ENCODE measurements around the gene ASB15.

ASB15 gene

DNA sequence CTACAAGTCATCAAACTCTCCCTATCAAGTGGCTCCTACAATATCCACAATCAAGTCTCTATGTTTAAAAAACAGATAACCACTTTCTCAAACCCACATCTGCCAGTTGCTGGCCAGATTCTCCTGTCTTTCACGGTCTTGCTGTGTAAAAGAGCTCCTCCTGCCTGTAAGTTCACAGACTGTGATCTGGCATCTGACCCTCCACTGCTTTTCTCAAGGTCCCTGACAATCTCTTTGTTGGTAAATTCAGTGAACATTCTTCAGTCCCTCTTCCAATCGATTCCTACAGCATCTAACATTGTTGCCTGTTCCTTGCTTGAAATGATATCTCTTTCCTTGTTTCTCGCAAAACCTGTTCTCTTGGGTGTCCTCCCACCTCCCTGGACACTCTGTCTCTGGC, 35.6 kb downstream of the ASB15 start:
- DNase-seq (ENCODE audit: low read depth) = no peak

DNA sequence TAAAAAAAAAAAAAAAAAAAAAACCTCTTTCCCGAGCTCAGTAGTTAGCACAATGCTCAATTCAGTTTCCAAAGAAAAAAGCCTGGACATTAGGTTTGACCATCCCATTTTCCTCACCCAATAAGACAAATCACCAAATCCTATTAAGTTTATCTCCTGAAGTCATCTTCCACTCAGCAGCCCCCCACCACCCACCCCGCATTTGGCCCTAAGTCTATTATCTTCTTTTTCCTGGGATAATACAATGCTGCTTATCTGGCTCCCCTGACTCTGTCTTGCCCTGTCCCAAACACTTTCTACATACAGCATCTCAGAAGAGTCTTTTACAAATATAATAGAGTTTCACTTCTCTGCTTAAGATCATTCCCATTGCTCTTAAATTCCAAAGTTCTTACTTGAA, 36.3 kb downstream of the ASB15 start:
- no peak for DNase-seq (ENCODE audit: low read depth)

DNA sequence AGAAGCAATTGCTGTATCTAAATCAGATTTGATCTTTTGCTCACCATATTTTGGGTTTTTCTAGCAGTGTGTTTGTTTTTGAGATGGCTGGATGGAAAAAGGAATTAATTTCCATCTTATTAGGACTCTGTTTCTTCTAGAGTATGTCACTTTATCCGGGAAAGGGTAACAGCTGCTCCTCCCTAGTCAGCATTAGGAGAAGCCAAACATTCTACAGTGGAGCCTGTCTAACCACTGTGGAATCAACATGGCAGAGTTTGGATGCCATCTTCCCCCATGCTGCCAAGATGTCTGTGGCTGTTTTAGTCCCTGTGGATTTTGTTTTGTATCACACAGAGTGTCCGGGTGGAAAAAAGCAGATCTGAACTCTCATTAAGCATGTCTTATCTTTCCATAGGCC, 38.0 kb downstream of the ASB15 start:
- no peak for DNase-seq (ENCODE audit: low read depth)

DNA sequence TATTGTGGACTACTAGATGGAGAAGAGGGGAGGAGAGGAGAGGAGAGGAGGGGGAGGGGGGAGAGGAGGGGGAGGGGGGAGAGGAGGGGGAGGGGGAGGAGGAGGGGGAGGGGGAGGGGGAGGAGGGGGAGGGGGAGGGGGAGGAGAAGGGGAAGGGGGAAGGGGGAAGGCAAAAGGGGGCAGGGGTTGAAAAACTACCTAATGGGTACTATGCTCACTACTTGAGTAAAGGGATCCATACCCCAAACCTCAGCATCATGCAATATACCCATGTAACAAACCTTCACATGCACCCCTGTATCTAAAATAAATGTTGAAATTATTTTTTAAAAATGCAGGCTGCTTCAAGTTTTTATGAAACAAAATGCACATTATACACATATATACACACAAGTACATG, 39.0 kb downstream of the ASB15 start:
- no peak for DNase-seq (ENCODE audit: low read depth)

DNA sequence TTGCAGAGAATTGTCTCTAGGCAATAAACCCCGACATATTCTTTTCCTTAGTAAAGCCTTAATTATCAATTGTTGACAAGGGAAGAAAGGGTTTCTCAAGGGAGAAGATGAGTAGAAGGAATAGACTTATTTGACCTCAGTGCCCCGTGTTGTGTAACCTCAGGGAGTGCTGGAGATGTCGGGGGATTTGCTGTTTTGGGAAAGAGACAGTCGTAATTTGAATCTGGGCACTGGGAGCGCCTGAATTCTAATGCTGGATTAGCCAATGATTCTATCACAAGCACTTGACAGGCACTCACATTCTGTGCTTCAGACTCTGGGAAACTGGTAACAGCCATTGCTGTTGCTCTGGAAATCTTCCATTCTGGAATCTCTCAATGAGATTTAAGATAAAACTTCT, 40.3 kb downstream of the ASB15 start:
- DNase-seq (ENCODE audit: low read depth) = no peak

DNA sequence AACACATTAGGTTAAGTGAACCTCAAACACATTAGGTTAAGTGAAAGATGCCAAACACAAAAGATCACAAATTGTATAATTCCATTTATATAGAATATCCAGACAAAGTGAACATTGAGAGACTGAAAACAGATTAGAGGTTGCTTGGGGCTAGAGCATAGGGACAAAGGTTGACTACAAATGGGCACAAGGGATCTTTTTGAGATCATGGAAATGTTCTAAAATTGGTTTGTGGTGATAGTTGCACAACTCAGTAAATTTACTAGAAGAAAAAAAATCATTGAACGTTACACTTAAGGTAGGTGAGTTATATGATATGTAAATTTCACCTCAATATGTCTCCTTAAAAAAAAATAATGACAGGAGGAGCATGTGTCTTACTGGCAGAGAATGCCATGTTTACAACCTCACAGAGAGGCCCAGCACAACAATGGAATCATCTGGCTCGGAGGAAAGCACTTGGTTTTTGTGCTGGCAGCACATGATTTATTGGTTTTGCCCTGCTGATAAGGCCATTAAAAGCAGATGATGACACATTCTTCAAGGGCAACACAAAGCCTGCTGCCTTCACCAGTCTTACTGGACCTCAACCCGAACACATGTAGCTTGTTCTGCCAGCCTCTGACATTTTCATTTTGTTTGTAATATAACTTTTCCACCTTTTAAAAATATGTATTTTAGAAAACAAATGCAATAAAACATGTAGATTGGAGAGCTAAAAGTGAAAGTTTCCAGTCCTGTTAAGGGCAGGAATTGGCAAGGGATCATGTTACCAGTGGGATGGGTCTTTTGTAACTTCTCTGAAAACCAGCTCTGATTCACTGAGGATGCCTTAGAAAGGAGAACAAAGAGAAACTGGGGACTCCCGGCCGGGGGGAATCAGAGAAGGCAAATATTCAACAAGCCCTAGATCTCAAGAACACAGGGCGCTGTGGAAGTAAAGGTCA, 42.1 kb downstream of the ASB15 start:
- no peak for DNase-seq (ENCODE audit: low read depth)

DNA sequence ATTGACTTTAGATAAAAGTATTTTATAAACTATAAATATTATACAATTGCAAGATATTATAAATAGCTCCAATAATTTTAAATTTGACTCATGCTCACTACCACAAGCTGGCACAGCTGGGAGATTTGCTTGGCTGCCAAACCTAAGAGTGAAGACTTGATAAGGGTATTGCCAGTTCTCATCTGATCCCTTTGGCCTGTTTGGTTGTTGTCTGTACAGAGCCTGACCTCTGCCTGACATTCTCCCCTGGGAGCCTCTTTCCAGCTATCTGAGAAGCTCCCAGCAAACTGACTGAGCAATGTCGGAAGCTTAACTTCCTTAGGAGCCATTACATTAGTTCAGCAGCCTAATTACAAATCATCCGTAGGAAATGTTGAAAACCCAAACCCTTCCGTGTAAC, 43.9 kb downstream of the ASB15 start:
- no peak for DNase-seq (ENCODE audit: low read depth)

DNA sequence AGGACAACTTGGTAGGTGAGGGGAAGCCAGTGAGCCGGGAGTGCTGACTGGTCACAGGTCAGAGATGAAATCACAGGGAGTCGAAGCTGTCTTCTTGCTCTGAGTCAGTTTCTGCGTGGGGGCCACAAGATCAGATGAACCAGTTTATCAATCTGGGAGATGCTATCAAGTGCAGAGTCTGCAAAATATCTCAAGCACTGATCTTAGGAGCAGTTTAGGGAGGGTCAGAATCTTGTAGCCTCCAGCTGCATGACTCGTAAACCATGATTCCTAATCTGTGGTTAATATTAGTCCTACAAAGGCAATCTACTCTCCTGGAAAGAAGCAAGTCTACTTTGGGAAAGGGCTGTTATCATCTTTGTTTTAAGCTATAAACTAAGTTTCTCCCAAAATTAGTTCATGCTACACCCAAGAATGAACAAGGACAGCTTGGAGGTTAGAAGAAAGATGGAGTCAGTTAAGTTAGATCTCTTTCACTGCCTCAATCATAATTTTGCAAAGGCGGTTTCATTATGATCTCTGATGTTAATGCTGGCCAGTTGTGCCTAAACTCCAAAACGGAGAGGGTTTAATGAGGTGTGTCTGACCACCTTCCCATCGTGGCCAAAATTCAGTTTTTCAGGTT, 45.6 kb downstream of the ASB15 start:
- no peak for DNase-seq (ENCODE audit: low read depth)

DNA sequence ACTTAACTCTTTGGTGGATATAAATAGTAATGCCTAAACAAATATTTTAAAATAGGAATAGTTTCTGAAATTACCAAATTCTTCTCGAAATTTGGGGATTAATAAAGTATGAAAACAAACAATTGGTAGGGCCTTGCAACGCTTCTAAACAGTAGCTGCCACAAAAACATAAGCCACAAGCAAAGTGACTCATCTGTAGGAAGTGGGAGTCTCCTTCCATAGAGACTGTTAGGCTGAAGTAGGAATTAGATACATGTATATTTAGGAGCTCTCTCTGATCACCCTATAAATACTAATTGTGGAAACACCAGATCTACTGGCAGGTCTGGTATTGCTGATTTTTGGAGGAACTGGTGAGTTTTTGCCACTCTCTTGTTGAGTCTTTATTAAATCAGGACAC, 48.3 kb downstream of the ASB15 start:
- no peak for DNase-seq (ENCODE audit: low read depth)

DNA sequence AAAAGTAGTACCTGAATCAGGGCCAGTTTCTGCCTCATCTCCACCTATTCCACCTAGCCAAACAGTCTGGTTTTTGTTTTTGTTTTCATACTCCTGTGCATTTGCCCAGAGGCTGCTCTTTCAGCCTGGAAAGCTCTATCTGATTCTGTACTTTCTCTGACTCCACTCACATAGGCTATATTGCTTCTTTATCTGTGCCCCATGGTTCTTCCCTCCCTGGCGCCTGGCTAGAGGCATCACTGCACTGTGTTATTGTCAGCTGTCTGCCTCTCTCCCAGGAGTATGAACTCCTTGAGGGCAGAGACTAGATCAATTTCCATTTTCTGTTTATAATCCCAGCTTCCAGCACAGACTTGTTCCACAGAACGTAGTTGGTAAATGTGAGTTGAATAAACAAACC, 49.0 kb downstream of the ASB15 start:
- no peak for DNase-seq (ENCODE audit: low read depth)

DNA sequence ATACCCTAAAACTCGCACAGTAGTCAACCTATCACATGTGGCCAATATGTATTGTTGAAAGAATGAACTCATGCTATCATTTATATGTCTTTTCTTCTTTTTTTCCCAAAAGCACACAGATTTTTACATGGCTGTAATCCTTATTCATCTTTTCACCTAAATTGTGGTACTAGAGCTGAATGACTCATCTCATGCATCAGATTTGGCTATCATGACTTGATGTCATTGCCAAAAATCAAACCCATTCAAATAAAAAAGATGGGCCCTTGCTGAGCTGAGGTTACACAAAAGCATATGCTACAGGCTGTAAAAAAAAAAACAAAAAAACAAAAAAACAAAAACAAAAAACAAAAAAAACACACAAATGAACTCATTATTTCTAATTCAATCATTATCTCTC, 50.8 kb downstream of the ASB15 start:
- no peak for DNase-seq (ENCODE audit: low read depth)

DNA sequence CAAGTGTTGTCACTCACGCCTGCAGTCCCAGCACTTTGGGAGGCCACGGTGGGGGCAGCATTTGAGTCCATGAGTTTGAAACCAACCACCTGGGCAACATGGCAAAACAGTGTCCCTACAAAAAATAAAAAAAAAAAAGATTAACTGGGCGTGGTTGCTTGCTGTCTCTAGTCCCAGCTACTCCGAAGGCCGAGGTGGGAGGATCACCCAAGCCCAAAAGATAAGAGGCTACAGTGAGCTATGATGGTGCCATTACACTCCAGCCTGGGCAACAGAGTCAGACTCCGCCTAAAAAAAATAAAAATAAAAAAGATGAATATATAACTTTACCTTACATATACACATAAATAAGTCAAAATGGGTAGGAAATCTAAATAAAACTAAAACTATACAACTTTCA, 51.5 kb downstream of the ASB15 start:
- DNase-seq (ENCODE audit: low read depth) = no peak

DNA sequence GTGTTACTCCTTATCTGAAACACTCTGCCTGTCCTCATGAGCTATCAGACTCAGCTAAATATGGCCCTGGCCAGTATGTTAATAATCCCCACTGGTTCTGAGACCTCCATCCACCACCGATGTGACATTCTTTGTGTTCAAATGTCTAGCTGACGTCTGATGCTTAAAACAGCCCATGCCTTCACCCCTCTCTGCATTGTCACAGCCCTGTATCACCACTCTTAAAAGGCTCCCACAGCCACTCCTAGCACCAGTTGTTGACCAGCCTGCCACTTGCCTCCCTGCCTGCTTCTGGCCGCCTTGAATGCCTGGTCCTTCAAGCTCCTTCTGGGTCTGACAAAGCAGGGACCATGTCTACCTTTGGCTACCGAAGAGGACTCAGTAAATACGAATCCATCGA, 54.0 kb downstream of the ASB15 start, which contains the start of gene LMOD2:
LMOD2 (plus strand) TSS at position 253 of the 400 bp plus-strand sequence; CDS start at position 351, 98 bp downstream.
- no peak for DNase-seq (ENCODE audit: low read depth)

DNA sequence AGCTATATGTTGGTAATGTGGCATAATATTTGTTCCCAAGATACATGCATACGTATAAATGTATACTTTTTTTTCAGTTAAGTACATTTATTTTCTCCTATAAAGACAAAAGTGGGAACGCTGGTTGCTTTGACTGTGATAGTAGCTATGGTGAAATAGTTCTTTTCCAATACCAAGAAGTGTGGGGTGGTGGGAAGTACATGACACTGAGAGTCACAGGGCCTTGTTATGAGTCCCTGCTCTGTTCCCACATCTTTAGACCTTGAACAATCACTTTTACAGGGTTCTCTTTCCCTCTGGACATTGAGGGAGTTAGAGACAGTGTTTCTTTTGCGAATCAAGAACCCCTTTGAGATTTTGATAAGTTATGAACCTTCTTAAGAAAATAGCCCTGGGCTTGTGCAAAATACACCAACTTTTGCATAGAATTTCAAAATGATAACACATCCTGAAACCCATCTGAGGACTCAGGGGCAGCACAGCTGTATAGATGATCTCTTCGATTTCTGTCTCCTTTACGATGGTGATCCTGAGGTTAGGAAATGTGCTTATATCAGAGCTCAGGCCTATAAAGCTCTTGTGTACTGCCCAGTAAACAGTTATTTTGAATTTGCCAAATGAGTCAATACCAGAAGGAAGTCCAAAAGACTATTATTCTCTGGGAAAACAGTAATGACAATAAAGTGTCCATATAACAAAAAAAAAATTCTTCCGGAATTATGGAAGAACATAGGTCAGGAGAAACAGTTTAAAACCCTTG, 55.1 kb downstream of the ASB15 start:
- DNase-seq (ENCODE audit: low read depth) = no peak

DNA sequence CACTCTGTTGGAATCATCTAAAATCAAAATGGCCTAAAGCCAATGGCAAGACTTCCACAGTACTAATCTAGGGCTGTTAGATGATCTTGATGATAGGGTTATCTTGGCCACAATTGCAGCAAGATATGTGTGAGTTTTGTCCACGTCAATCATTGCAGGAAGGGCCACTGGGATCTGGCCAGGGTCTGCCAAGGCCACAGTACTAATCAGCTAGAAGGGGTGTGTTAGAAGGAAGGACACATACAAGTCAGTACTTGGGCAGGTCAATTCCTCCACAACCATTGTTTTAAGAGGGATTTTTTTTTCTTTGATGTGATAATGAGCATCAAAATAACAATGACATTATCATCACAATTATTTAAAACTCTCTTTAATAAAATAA, 55.7 kb downstream of the ASB15 start:
- DNase-seq (ENCODE audit: low read depth) = no peak

DNA sequence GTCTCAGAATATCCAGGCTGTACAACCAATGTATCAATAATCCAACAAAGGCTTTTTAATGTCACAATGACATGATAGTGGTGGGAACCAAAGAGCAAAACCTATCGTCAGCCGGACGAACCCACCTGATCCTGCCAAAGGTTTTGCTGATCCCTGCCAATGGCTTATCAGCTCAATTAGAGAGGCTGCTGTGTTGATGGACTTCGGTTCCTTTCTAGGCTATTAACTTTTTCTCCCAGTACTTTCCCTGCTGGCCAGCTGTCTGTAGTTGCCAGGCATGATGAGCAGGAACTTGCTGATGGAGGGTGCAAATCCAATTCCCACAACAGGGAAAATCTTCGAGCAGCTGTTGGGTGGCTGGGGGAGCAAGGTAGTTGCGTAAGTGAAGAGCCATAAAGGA, 56.4 kb downstream of the ASB15 start:
- no peak for DNase-seq (ENCODE audit: low read depth)

DNA sequence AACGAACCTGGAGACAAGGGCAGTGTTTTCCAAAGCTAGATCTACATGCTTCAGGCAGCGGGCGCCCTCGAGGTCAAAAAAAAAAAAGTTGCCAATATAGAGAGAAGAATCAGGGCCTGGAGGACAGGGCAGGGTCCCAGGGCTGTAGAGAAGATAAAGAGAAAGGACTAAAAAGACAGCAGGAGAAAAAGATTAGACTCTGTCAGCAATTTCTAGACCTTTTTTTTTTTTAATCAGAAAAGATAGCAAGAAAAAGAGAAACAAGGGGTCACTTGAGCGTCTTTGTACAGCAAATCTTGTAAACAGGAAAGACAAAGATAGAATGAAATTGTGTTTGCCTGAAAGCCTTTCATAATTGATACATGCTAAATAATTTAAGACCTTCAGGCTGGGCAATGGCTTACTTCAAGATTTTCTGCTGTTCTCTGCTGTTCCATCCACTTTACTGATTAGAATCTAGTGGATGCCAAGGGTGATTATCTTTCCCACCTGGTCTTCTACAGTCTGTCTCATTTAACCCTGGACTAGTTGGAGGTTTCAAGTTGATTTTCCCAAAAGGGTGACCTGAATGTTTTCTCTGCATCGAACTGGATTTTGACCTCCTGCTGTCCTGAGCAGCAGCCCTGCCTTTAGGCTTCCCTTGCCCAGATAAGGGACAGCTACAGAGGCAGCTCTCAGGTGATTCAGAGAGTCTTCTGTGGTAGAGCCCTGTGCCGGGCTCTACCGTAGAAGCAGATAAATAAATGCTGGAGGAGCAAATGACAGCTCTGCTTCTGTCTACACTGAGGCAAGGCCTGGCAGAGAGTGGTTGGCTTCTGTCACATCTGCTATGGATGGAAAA, 59.1 kb downstream of the ASB15 start:
- DNase-seq (ENCODE audit: low read depth) = no peak

DNA sequence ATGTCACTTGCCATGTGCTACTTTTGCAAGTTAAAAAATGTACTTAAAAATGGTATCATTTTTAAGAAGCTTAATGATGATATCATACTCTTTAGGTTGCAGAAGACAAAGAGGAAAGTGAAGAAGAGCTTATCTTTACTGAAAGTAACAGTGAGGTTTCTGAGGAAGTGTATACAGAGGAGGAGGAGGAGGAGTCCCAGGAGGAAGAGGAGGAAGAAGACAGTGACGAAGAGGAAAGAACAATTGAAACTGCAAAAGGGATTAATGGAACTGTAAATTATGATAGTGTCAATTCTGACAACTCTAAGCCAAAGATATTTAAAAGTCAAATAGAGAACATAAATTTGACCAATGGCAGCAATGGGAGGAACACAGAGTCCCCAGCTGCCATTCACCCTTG, 60.1 kb downstream of the ASB15 start:
- DNase-seq (ENCODE audit: low read depth) = no peak

DNA sequence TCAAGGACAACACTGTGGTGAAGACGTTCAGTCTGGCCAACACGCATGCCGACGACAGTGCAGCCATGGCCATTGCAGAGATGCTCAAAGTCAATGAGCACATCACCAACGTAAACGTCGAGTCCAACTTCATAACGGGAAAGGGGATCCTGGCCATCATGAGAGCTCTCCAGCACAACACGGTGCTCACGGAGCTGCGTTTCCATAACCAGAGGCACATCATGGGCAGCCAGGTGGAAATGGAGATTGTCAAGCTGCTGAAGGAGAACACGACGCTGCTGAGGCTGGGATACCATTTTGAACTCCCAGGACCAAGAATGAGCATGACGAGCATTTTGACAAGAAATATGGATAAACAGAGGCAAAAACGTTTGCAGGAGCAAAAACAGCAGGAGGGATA, 60.7 kb downstream of the ASB15 start:
- DNase-seq (ENCODE audit: low read depth) = no peak

DNA sequence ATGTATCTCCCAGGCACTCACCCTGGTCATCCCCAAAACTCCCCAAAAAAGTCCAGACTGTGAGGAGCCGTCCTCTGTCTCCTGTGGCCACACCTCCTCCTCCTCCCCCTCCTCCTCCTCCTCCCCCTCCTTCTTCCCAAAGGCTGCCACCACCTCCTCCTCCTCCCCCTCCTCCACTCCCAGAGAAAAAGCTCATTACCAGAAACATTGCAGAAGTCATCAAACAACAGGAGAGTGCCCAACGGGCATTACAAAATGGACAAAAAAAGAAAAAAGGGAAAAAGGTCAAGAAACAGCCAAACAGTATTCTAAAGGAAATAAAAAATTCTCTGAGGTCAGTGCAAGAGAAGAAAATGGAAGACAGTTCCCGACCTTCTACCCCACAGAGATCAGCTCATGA, 61.1 kb downstream of the ASB15 start:
- no peak for DNase-seq (ENCODE audit: low read depth)

DNA sequence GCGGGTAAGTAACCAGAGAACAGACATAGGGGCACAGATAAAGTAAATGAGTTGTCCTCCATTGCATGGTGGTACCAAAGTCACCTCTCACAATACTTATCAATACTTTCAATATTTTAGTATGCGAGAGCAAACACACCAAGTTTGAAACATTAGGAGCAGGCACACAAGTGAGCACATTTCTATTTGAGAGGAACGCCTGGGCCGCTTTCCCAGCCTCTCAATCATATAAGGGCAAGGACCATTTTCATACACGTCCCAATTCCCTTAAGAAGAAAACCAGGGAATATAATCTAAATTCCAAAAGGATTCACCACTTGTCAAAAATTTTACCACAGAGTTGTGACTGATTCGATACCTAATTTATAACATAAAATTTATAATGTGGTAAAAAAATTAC, 61.6 kb downstream of the ASB15 start:
- DNase-seq (ENCODE audit: low read depth) = no peak

DNA sequence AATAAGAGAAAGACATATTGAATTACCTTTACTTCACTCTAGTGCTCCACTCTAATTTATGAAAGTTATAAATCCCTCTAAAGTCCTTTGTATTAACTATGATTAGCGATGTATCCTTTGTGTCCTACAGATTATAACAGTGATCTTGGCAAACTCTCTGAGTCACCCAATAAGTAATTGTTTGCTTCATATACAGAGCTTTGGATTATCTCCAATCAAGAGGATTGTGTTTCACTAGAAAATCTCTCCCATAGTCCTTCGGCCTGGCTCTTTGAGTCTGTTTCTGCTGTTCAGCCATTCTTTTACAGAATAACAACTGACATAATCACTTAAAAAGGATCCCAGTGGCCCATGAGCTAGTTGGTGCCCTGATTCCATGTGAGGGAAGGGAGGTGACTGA, 63.5 kb downstream of the ASB15 start:
- no peak for DNase-seq (ENCODE audit: low read depth)
